Activated CD4-positive, CD25-positive, alpha-beta regulatory T cell treated with anti-CD3 and anti-CD28 coated beads, Interleukin-2, amount 50 U/mL, for 16 hours (primary cell): ENCODE results near the gene LRRC28.
"Not testable (repeated sequence)": the region's sequence is repeated elsewhere in the genome, so short reads cannot be mapped to it uniquely, and the experiment has no call there.

Source experiments
- DNase-seq: peaks from one replicate; pipeline ENCODE4 v3.0.0-alpha.2; 2020; ENCODE audit warnings: low read depth, low spot score

The LRRC28 gene

DNA sequence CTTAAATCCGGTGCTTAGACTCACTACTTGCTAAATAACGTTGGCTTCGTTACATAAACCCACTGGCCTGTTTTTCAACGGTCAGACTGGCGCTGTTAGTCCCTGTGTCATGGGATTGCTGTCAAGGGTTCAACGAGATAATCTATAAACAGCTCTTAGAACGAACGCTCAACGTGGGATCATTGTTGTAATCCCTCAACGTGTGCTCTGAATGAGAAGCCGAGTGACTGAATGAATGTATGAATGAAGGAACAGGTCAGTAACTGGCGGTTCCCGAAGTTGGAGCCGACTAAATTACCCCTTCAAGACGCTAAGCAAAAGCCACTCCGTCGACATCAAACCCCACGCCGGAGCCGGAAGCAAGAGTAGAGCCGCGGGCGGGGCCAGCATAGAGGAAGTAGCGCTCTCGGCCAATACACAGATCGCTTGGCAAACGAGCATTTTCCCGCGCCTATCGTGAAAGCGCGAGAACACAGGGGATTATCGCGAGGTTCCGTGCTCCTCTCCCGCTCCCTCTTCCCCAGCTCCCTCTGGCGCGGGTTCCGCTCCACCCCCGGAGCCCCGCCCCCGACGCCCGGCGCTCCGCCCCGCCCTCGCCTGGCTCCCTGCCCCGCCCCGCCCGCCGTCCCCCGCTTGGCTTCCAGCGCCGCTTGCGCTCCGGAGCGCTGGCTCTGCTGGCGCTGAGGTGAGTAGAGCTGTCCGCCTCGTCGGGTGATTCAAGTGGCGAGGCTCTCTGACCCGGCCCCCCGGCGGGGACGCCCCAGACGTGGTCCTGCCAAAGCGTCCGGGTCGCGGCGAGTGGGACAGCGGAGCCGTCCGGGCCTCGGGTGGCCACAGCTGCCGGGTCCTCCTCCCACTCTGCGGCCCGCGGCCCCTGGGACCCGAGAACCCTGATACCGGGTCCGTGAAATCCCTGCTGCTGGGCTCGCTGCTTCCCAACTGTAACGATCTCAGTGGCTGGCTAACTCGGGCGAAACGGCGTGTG lies at the start of gene LRRC28:
LRRC28 (plus strand) TSS at position 625 of the 985 bp plus-strand sequence. CDS start 4,477 bp downstream, outside the sequence.
- DNase-seq = peak; percentile 81

DNA sequence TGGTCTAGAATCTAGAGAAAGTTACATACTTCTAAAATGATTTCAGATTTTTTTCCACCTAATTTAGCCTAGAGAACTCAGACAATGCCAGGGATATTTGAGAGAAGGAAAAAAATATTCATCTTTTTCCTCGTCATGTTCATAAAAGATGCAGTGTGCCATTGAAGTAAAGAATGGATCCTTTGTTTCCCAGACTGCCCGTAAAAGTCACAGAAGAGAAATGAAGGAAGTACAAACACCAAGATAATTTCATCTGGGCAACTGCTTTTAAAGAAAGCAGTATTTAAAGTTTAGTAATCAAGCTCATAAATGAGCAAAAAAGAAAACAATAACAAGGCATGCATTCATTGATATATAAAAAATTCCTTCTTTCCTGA lies 49.1 kb upstream of the LRRC28 start:
- DNase-seq = no peak

DNA sequence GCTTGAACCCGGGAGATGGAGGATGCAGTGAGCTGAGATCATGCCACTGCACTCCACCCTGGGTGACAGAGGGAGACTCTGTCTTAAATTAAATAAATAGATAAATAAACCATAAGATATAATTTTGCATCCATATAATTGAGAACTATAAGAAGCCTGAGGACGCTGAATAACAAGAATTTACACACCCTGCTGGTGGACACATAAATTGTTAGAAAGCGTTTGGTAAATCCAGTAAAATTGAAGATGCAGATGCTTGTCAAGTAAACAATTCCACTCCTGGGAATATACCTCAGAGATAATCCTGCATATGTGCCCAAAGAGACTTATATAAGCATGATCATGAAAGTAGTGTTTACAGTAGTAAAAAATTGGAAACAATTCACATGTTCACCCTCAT lies 43.6 kb upstream of the LRRC28 start:
- DNase-seq = no peak

DNA sequence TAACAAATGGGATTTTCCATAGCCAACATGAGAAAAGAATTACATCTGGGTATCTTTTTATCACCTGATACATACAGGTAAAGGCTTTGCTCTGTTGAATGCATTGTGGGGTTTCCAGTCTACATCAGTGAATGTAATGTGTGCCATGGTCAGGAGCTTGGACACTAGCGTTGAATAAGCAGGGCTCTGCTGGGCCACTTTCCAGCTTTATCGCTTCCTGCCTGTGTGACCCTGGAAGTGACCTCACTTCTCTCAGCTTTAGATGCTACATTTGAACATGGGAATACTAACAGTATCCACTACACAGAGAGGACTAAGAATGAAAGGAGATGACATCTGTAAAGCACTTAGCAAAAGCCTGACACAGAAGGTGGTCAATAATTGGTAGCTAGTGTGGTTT lies 42.0 kb upstream of the LRRC28 start:
- DNase-seq = no peak

DNA sequence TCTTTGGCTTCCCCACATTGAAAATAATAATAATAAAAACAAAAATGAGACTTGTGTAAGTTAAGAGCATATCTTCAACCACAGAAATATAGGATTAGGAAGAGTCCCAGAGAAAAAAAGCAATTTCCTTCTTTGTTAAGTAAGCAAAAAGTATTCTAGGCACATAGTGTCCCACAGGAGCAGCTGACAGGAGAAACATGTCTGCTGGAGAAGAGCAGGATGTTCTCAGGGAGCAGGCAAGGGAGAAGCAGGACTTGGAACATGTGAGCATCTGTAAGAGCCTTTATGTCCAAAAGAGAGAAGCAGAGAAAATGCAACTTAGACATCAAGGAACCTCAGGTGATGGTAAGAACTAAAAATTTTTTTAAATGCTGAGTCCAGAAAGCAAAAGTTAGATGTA lies 40.9 kb upstream of the LRRC28 start:
- no peak for DNase-seq

DNA sequence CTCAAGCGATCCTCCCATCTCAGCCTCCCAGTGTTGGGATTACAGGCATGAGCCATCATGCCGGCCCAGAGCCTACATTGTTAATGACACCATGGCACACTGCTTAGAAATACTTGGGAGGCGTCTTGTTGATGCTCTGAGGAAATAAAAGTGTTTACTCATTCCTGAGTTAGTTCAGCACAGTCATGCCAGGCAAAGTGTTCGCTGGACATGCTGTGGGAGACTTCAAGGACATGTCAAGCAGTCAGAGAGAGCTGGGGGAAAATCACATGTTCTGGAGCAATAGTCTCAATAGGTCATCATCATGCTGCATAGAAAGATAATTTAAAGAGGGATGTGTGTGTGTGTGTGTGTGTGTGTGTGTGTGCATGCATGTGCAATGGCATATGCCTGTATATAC lies 39.4 kb upstream of the LRRC28 start:
- no peak for DNase-seq

DNA sequence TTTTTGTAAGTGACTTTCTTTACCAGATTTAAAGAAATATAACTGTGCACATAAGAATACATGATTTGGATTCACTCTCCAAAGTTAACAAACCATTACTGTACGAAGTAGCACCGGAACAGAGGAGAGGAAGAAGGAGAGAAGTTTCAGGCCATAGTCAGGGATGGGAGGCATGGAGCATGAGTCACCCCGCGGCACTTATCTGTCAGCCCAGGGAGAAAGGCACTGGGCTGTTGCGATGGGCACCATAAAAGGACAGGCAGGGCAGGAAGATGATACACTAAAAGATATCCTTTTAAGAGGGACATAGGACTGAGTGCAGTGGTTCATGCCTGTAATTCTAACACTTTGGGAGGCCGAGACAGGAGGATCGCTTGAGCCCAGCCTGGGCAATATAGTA lies 38.9 kb upstream of the LRRC28 start:
- no peak for DNase-seq

DNA sequence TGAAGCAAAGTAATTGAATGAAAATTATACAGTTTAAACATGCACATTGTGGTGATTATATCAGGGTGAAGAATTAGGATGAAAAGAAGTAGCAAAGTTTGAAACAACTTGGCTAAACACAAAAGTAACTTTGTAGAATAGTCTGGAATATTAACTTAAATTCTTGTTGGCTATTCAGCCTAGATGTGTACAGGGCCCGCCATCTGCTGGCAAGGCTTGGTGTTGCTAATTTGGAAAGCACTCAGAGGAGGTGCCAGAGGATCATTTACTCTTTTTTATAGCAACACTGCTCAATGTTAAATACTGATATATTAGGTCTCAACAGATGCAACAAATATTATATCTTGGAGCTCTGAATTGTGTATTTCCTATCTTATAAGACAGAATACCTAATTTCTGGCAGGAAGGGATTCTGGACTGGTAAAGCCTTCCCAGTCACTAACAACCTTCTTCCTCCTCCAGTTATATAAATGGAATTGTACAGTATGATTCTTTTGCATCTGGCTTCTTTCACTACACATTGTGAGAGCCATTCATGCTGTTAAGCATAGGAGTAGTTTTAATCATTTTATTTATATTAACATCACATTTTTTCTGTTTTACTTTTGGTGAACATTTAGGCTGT lies 38.0 kb upstream of the LRRC28 start:
- DNase-seq = peak; percentile 11

DNA sequence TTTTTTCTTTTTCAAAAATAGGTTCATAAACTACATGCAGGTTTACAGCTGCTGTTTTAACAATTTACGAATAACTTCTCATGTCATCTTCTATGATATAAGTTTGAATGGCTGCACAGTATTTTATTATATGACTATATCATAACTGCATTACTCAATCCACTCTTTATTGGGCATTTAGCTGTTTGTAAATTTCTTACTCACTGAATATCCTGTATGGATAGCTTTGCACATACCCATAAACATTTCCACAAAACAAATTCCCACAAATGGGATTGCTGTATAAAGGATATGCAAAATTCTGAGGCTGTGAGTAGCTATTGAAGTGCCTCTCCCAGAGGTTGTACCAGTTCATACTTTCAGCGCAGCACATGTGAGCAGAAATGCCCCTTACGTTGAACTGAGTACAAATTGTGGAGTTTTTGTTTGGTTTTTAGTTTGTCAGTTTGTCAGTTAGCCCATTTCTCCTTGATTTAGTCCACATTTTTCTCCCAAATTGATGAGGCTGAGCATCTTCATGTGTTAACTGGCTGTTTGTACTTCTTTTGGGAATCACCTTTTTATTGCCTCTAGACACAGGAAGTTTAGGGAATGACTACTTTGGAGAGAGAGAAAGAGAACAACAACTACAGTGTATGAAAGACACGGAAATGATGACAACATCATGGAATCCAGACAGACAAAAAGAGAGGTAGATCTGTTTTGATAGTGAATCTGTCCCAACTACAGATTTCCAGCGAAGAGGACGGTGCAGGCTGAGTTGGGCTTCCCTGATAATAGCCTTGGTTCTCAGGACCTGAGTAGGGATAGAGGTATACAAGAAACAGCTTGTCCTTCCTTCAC lies 26.7 kb upstream of the LRRC28 start:
- DNase-seq = no peak

DNA sequence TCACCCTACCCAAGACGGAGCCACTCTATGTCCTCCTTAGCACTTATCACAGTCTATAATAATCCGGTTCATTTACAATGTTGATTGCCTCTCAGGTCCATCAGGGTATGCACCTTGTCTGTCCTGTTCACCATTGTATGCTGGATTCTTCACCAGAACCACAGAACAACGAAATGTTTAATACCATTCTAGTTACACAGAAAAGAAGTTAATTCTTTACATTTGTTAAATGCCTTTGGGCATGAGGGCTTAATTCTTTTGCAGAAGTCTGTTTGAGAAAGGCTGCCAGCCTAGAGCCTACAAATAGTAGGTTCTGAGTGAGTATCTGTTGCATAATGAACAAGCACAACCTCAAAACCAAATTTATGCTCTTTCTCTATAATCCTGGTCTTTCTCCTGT lies 24.5 kb upstream of the LRRC28 start:
- DNase-seq = no peak

DNA sequence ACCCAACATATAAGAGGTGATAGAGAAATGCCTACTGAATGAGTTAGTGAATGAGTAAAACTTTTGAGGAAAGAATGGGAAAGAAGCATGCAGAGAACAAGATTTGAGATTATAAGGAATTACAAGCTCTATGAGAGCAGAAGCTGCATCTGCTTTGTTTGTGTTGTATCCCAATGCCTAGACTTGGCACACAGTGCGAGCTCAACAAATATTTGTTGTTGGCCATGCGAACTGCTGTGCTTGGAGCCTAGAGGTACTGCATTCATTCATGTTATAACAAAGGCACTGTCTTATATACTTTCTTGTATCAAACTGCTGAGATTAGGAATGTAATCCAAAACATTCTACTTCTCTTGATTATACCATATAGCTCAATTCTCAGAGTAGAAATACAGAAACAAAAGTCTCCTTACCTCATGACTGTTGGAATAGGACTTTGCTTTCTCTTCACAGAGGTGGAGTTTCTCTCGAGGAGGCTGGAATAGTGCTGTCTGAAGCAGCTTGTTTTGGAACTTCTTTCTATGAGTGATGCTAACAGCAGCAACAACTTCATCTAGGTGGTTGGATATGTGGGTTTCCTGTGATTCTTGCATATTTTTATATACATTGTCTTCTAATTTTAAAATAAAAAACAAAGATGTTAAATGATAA lies 23.0 kb upstream of the LRRC28 start:
- DNase-seq = no peak

DNA sequence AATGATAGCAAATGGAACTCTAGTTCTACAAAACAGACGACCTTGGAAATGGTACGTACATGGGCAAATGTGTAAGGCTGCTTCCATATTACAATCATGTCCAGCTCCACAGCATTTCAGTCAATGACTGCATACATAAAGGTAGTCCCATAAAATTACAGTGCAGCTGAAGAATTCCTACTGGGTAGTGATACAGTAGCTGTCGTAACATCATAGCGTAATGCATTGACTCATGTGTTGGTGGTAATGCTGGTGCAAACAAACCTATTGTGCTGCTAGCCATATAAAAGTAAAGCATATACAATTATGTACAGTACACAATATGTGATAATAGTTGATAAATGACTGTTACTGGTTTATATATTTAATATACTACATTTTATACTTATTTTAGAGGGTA lies 20.4 kb upstream of the LRRC28 start:
- DNase-seq = no peak

DNA sequence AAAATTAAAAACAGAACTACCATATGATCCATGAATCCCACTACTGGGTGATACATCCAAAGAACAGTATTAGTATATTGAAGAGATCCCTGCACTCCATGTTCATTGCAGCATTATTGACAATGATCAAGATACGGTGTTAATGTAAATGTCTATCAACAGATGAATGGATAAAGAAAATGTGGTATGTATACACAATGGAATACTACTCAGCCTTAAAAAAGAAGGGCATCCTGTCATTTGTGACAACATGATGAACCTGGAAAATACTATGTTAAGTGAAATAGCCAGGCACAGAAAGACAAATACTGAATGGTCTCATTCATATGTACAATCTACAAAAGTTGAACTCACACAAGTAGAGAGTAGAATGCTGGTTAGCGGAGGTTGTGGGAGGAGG lies 18.5 kb upstream of the LRRC28 start:
- DNase-seq = no peak

DNA sequence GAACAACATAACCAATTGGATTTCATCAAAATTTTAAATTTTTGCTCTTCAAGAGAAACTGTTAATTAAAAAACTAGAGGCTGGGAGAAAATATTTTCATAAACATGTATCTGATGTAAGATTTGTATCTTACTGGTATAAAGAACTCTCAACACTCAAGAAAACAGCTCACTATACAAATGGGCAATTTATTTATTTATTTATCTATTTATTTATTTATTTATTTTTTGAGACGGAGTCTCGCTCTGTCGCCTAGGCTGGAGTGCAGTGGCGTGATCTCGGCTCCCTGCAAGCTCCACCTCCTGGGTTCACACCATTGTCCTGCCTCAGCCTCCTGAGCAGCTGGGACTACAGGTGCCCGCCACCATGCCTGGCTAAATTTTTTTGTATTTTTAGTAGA lies 17.1 kb upstream of the LRRC28 start:
- not testable (repeated sequence) for DNase-seq

DNA sequence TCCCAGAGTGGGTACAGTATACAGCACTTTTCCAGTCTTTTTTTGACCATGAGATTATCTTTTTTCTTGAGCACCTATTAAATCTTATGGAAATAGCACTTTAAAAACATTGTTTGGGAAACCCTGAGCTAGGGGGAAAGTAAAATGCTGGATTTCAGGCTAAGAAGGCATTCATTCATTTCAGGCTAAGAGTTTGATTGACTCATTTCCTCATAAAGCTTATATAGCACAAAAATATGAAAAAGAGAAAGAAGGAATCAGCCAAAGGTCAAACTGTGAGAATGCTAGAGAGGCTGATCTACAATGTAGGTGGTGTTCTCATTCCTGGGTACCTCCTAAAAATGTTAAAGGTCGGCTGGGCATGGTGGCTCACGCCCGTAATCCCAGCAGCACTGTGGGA lies 12.4 kb upstream of the LRRC28 start:
- DNase-seq = no peak

DNA sequence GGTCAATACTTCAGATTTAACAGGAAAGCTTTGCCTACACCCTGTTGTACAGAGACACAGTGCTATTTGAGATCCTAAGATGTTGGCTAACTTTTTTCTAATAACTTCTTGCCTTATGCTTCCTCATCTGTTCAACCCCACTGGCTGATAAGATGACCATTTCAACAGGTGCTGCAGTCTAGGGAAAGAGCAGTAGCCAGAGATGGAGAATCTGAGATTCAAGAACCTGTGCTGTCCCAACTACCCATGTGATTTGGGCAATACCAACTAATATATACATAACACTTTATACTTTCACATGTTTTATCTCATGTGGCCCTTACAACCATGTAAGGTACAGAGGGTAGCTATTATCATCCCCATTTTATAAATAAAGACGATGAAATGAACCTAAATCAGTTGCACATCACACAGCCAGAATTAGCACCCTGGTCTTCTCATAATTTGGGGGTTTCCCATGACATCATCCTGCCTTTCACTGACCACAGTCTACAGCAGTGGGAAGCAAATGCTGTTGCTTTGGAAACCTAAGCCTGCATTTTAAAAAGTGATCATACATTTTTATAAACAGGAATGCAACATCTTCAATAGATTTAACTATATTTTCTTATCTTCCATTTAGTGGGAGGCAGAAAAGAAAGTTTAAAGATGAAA lies 11.6 kb upstream of the LRRC28 start:
- no peak for DNase-seq

DNA sequence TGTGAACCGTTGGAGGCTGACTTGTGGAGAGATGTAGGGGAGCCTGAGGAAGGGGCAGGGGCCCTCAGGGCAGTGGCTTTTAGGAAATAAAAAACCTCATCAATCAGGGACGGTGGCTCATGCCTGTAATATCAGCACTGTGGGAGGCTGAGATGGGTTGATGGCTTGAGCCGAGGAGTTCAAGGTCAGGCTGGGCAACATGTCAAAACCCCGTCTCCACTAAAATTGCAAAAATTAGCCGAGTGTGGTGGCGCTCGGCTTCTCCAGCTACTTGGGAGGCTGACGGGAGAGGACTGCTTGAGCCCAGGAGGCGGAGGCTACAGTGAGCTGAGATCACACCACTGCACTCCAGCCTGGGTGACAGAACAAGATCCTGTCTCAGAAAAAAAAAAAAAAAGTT lies 9.5 kb upstream of the LRRC28 start:
- no peak for DNase-seq

DNA sequence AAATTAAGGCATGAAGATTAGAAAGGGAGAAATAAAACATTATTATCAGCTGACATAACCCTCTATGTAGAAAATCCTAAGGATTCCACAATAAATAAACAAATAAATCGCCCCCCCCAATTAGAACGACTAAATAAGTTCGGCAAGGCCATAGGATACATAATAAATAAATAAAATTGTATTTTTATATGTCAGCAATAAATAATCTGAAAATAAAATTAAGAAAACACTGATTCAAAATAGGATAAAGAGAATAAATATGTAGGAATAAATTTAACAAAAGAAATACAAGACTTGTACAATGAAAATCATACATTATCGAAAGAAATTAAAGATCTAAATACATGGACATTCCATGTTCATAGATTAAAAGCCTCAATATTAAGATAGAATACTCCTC lies 7.0 kb upstream of the LRRC28 start:
- no peak for DNase-seq

DNA sequence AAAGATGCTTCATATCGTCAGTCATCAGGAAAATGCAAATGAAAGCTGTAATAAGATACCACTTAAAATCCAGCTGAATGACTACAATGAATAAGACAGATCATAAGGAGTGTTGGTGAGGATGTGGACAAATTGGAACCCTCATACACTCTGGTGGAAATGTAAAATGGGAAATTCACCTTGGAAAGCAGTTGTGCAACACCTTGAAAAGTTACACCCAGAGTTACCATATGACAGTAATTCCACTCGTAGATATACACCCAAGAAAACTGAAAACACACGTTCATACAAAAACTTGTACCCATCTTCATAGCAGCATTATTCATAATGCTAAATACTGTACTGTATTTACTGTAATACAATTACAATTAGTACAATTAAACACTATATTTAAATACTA lies 4.2 kb upstream of the LRRC28 start:
- no peak for DNase-seq

DNA sequence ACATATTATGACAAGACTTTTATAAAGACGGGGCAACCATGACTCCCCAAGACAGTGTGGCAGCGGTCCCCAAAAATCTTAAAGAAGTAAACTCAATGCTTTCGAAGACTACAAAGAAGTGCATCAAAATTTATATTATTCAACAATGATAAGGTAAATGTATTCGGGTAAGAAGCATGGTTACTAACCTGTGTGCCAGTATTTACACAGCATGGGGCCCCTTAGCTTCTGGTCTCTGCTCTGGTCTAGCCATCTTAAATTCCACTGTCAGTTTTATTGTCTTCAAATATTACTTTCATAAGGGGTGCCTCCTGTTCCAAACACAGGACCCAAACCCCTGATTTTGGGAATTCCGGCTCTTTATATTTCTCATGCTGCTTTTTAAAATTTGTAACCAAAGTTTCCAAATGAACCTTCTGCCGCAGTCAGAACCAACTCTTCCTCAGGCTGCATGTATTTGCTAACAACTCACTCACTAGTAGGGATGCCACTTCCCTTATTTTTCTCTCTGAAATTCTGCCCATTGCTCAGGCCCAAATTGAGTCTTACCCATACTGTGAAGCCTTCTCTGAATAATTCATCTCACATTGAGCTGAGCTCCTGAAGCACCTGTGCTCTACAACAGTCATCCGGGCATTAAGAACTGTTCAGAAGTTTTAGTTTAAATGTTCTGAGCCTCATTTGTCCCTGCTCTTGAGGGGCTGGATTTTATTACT lies 3.1 kb upstream of the LRRC28 start:
- DNase-seq = no peak
